Adrenal gland (tissue), 12 donors: ENCODE measurements around the gene LARP4B. TPM values are rescaled to one million over a fixed set of nuclear protein-coding genes. Genes with fewer than 3 reads are reported as not detected.
"Not testable (repeated sequence)": the region's sequence is repeated elsewhere in the genome, so short reads cannot be mapped to it uniquely, and the experiment has no call there.

Experiments
- DNase-seq, 7 donors: peaks; one replicate each; pipeline ENCODE4 v3.0.0-alpha.2; 2019 to 2020
- H3K27ac ChIP-seq, 5 donors: fragments of 200-600 bp; sonication (generic) in 4 of 5; 1 replicate in 3 of 5; 2 replicates in 2 of 5; pipeline versions ENCODE4 v1.5.1 to v1.8.0; 2016 to 2020; ENCODE audit warnings: mild to moderate bottlenecking in 1 of 5
- H3K27me3 ChIP-seq: fragments of 200-600 bp; 2 replicates; pipeline ENCODE4 v1.8.0; 2021
- H3K36me3 ChIP-seq, 2 donors: fragments of 200-600 bp; replicated peaks in 1 of 2; 1 replicate in 1 of 2; 2 replicates in 1 of 2; pipeline versions ENCODE4 v1.5.1 to v1.8.0; 2018 to 2022
- H3K4me1 ChIP-seq, 2 donors: fragments of 200-600 bp; replicated peaks in 1 of 2; 1 replicate in 1 of 2; 2 replicates in 1 of 2; pipeline versions ENCODE4 v1.5.1 to v1.8.0; 2018 to 2021
- H3K4me3 ChIP-seq, 4 donors: fragments of 200-600 bp; sonication (generic) in 3 of 4; one replicate each; pipeline ENCODE4 v1.5.1; 2016 to 2018
- H3K9me3 ChIP-seq, 3 donors: fragments of 200-600 bp; sonication (generic) in 1 of 3; replicated peaks in 1 of 3; 1 replicate in 2 of 3; 2 replicates in 1 of 3; pipeline versions ENCODE4 v1.5.1 to v1.8.0; 2016 to 2021
- CTCF ChIP-seq, 6 experiments: fragments of 450-650 bp in 4 of 6; fragments of 200-600 bp in 2 of 6; sonication (generic) in 1 of 6; IDR thresholded peaks; 1 replicate in 5 of 6; 2 replicates in 1 of 6; pipeline versions ENCODE4 v1.5.1 to v1.8.0; 2016 to 2021; ENCODE audit warnings: antibody characterized with exemption in 6 of 6, mild to moderate bottlenecking in 2 of 6, moderate library complexity in 1 of 6
- POLR2A ChIP-seq, 2 donors: fragments of 450-650 bp; IDR thresholded peaks; one replicate each; pipeline ENCODE4 v1.6.1; 2017; ENCODE audit warnings: antibody characterized with exemption in 2 of 2, mild to moderate bottlenecking in 2 of 2, moderate library complexity in 1 of 2
- WGBS, 4 donors: extraction: QIAGEN DNeasy Blood & Tissue Kit in 2 of 4; methylation state at CpG; one replicate each; pipeline versions ENCODE4 v1.1.5 to v1.1.7; 2013 to 2017; 5-methylcytosine and 5-hydroxymethylcytosine counted together
- intact Hi-C, 2 donors: fragments of 100-400 bp; cut with DNase I; formaldehyde crosslinking; loops; one replicate each; pipeline versions ENCODE4 v1.14.1 to v1.15.0; 2022 to 2023
- polyA plus RNA-seq, 3 donors: library from polyadenylated mRNA; stranded (reverse); fragments of 200-250 nt in 2 of 3; fragments of 350-450 nt in 1 of 3; fragmentation: Illumina TruSeq in 1 of 3; extraction: RNeasy Lipid Tissue Mini Kit (QIAGEN cat#74804) in 1 of 3; gene quantifications; one replicate each; pipeline ENCODE4 v1.2.3, GENCODE V29; 2013 to 2014
- total RNA-seq, 9 donors: library from RNA; depleted of rRNA in 4 of 9; stranded (reverse); fragments of >200 nt in 4 of 9; fragments of 120-200 nt in 1 of 9; fragmentation: NEBNext Ultra II Directional in 1 of 9; extraction: Animal tissue kit (Norgen Biotek cat#: 25700) in 1 of 9; gene quantifications; one replicate each; pipeline versions ENCODE4 v1.1.0 to v1.2.4, GENCODE V29; 2013 to 2023
- donor health status: healthy with polysubstance abuse.
- donor health status: Bipolar disorder and iron deficiency.
- donor health status: DM: yes; HTN: yes; CAD: no.
- donor health status: DM: no; HTN: no; CAD: no.
- donor health status: DM: no; HTN: no; CAD: no.
- donor health status: DM: yes; HTN: yes; CAD: no.

The LARP4B gene
- total and polyA plus RNA-seq, 12 donors = 17.2 to 145 (median 66.8) TPM

GRCh38 chr10:934746-935406, 3.4 kb upstream of the LARP4B start:
- TF ChIP-seq POLR2A (IDR thresholded peaks at IDR 0.05) (no peak), CTCF (IDR thresholded peaks at IDR 0.05) (no peak)
- intact Hi-C loops = loop anchor here in 1 of 2 donors (10.0 kb wide), 1 partner anchor 50 kb away; the partner anchor contains the start of gene GTPBP4

GRCh38 chr10:934165-934564, 2.7 kb upstream of the LARP4B start:
- not testable (repeated sequence) for H3K9me3 ChIP-seq, H3K27me3 ChIP-seq, H3K36me3 ChIP-seq, H3K4me3 ChIP-seq, H3K27ac ChIP-seq
- peaks cover 11 to 12% of the 10 kb centered on the region in 2 donors for H3K4me1 ChIP-seq
- peak in 1 of 7 donors; percentile 40 for DNase-seq
- WGBS, 4 donors = 70 to 84% (median 79%) methylated on average over 6 of the region's 6 CpGs
- intact Hi-C loops = loop anchor here in 1 of 2 donors (10.0 kb wide), 1 partner anchor 51 kb away; the partner anchor contains the start of gene GTPBP4

More at GRCh38 chr10:934746-935406, 3.4 kb upstream of the LARP4B start:
- no peak overlapping the region for H3K4me3 ChIP-seq
- no peaks in the 10 kb centered on the region for H3K36me3 ChIP-seq
- H3K4me1 ChIP-seq = peaks cover 4 to 6% of the 10 kb centered on the region in 2 donors
- 61 to 69% (median 65%) methylated on average over 15 of the region's 15 CpGs for WGBS, 4 donors
- H3K9me3 ChIP-seq = no peaks in the 10 kb centered on the region
- no peaks in the 10 kb centered on the region for H3K27me3 ChIP-seq
- H3K27ac ChIP-seq = peak overlapping the region in 1 of 5 donors; percentile 3
- peak in 3 of 7 donors; percentile 16 to 47 (median 22) for DNase-seq

- Histone ChIP-seq H3K27me3 (no peaks in the 10 kb centered on the region), H3K4me3 (peak overlapping the region in 2 of 4 donors; percentile 70 to 95), H3K36me3 (no peaks in the 10 kb centered on the region), H3K27ac (peak overlapping the region in 4 of 5 donors; percentile 86 to 100 (median 95)), H3K4me1 (peaks cover 21 to 23% of the 10 kb centered on the region in 2 donors), H3K9me3 (no peaks in the 10 kb centered on the region)
- no peak for TF ChIP-seq POLR2A (IDR thresholded peaks at IDR 0.05)
- no peak for TF ChIP-seq CTCF (IDR thresholded peaks at IDR 0.05)
- intact Hi-C loops = loop anchor here in 1 of 2 donors (10.0 kb wide), 1 partner anchor 52 kb away; the partner anchor contains the start of gene GTPBP4
- 77 to 89% (median 84%) methylated on average over 9 to 28 of the region's 28 CpGs for WGBS, 4 donors
- DNase-seq = peak in 5 of 7 donors; percentile 26 to 51 (median 35)
These were observed 1.1 kb upstream of the LARP4B start for GRCh38 chr10:932589-932988.

GRCh38 chr10:930625-931325, 730 bp downstream of the LARP4B start:
- no peak for TF ChIP-seq CTCF (IDR thresholded peaks at IDR 0.05)
- TF ChIP-seq POLR2A (IDR thresholded peaks at IDR 0.05) = peak in 1 of 2 donors; percentile 58
- intact Hi-C loops = loop anchor here in 1 of 2 donors (10.0 kb wide), 1 partner anchor 54 kb away; the partner anchor contains the start of gene GTPBP4
- Histone ChIP-seq H3K27me3 (no peaks in the 10 kb centered on the region), H3K4me3 (peak overlapping the region in 3 of 4 donors; percentile 8 to 95 (median 63)), H3K9me3 (no peaks in the 10 kb centered on the region), H3K4me1 (peaks cover 21 to 39% of the 10 kb centered on the region in 2 donors), H3K36me3 (peaks cover 0 to 10% of the 10 kb centered on the region in 2 donors), H3K27ac (peak overlapping the region; percentile 74 to 100 (median 92))
- 0 to 2% (median 1%) methylated on average over 4 to 63 of the region's 63 CpGs for WGBS, 4 donors
- DNase-seq = peak; percentile 48 to 74 (median 68)
